Forelimb muscle (tissue), 1 donor: ENCODE results near the gene TRIM49B. TPM values are rescaled to one million over a fixed set of nuclear protein-coding genes. Genes with fewer than 3 reads are reported as not detected.
"Not testable (repeated sequence)": the region's sequence is repeated elsewhere in the genome, so short reads cannot be mapped to it uniquely, and the experiment has no call there.

ENCODE experiments used
- DNase-seq: peaks from one replicate; pipeline ENCODE4 v3.0.0-alpha.2; 2013; ENCODE audit warnings: low read depth
- polyA plus RNA-seq: library from polyadenylated mRNA; unstranded; fragments of 120-200 nt; gene quantifications from one replicate; pipeline ENCODE4 v1.2.1, GENCODE V29; 2013; ENCODE audit not compliant: insufficient read length

The TRIM49B gene
- not detected for polyA plus RNA-seq

- DNase-seq, result not testable (repeated sequence)
Observed at GRCh38 chr11:49028523-49028922, at the start of gene TRIM49B. TSS of gene TRIM49B (plus strand) at chr11:49028823. CDS start at chr11:49031600, 2,777 bp downstream.

GRCh38 chr11:48983785-48984184, 44.8 kb upstream of the TRIM49B start, which contains the start of gene TRIM51G:
TSS of gene TRIM51G (minus strand) at chr11:48983885. CDS start at chr11:48981695, 2,190 bp downstream.
- not testable (repeated sequence) for DNase-seq

- DNase-seq, result not testable (repeated sequence)
Observed at GRCh38 chr11:49048229-49048628, 19.6 kb downstream of the TRIM49B start.

- DNase-seq, result not testable (repeated sequence)
Observed at GRCh38 chr11:49049821-49050220, 21.2 kb downstream of the TRIM49B start.

GRCh38 chr11:49059012-49059411, 30.4 kb downstream of the TRIM49B start, which contains the start of gene TRIM64C:
TSS of gene TRIM64C (minus strand) at chr11:49059112. CDS start at chr11:49059112, 0 bp downstream.
- DNase-seq, result not testable (repeated sequence)

- DNase-seq, result not testable (repeated sequence)
Observed at GRCh38 chr11:49069897-49070296, 41.3 kb downstream of the TRIM49B start.

Other genes with a start within 250 kb of the TRIM49B start
- gene TRIM51G, start 44.9 kb upstream of the TRIM49B start, polyA plus RNA-seq, result not detected
- gene TRIM64C, start 30.3 kb downstream of the TRIM49B start, polyA plus RNA-seq, result not detected
- 2.5 TPM for gene FOLH1, start 179.8 kb downstream of the TRIM49B start, polyA plus RNA-seq